ENCODE results near the gene ADGRG1.

DNA sequence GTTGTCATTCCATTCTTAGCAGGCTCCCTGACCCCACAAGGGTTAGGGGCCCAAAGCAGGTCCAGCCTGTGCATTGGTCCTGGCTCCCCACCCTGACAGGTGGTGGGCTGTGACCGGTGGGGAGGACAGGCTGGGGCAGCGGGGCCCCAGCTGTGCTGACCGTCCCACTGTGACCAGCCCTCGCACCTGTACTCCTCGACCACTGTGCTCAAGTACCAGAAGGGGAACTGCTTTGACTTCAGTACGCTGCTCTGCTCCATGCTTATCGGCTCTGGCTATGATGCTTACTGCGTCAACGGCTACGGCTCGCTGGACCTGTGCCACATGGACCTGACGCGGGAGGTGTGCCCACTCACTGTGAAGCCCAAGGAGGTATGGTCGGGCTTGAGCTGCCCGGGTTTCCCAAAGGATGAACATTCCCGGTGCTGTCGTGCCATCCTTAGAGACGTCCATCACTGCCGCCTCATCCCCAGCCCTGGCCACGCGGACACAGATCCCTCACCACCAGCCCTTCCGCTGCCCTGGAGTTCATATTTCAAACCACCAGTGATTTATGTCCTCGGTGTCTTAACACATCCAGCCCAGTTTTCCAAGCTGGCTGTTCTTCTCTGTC is 73.4 kb downstream of the ADGRG1 start:
- TF ChIP-seq CTCF (IDR thresholded peaks at IDR 0.05) (no peak), EZH2 (IDR thresholded peaks at IDR 0.05; ENCODE audit: borderline replicate concordance, insufficient read depth, low read depth, low read length, poor library complexity, severe bottlenecking) (no peak)

Measured in B cell (primary cell).